Esophagus squamous epithelium (tissue), 5 donors: ENCODE measurements around the gene AIFM1. TPM values are rescaled to one million over a fixed set of nuclear protein-coding genes. Genes with fewer than 3 reads are reported as not detected.

Experiments
- DNase-seq: peaks from one replicate; lab custom pipeline; 2025; lab: John Stamatoyannopoulos, UW
- H3K27ac ChIP-seq, 4 donors: fragments of 200-600 bp; sonication (generic); one replicate each; pipeline ENCODE4 v1.5.1; 2016 to 2019; ENCODE audit warnings: mild to moderate bottlenecking in 1 of 4
- H3K27me3 ChIP-seq, 4 donors: fragments of 200-600 bp; sonication (generic); 1 replicate in 3 of 4; 2 replicates in 1 of 4; pipeline versions ENCODE4 v1.5.1 to v1.6.0; 2017 to 2021; ENCODE audit warnings: antibody characterized with exemption in 1 of 4
- H3K36me3 ChIP-seq, 3 donors: fragments of 200-600 bp; sonication (generic); one replicate each; pipeline ENCODE4 v1.5.1; 2016 to 2019
- H3K4me1 ChIP-seq, 3 donors: fragments of 200-600 bp; sonication (generic); one replicate each; pipeline ENCODE4 v1.5.1; 2017 to 2019
- H3K4me3 ChIP-seq, 4 donors: fragments of 200-600 bp; sonication (generic); 1 replicate in 3 of 4; 2 replicates in 1 of 4; pipeline ENCODE4 v1.5.1; 2016 to 2019; ENCODE audit warnings: mild to moderate bottlenecking in 2 of 4, moderate library complexity in 1 of 4
- H3K9me3 ChIP-seq, 3 donors: fragments of 200-600 bp; sonication (generic); one replicate each; pipeline ENCODE4 v1.5.1; 2016 to 2019
- POLR2A ChIP-seq, 4 donors: fragments of 450-650 bp; IDR thresholded peaks; one replicate each; pipeline ENCODE4 v1.6.1; 2017; ENCODE audit warnings: antibody characterized with exemption in 4 of 4, mild to moderate bottlenecking in 4 of 4, moderate library complexity in 3 of 4
- WGBS, 2 donors: methylation state at CpG; one replicate each; pipeline ENCODE4 v1.1.5; 2018; 5-methylcytosine and 5-hydroxymethylcytosine counted together
- intact Hi-C: fragments of 100-400 bp; cut with DNase I; formaldehyde crosslinking; loops from one replicate; pipeline ENCODE4 v1.15.0; 2022
- total RNA-seq, 4 donors: library from RNA; depleted of rRNA; stranded (reverse); fragments of >200 nt; gene quantifications; one replicate each; pipeline ENCODE4 v1.1.0, GENCODE V29; 2016
- TF ChIP-seq, protein P1 (sequence below), 6 experiments: fragments of 450-650 bp in 4 of 6; fragments of 200-600 bp in 2 of 6; sonication (generic) in 2 of 6; IDR thresholded peaks; one replicate each; pipeline ENCODE4 v1.5.1; 2016 to 2019; ENCODE audit warnings: antibody characterized with exemption in 6 of 6, mild to moderate bottlenecking in 4 of 6, moderate library complexity in 4 of 6
- donor health status: DM: yes; HTN: yes; CAD: no.

Gene AIFM1
- 10 to 100 TPM; 10.9 to 23.1 (median 17.0) TPM for total RNA-seq

GRCh38 chrX:130165703-130166502 is at the start of gene AIFM1:
Gene AIFM1 (minus strand): TSS chrX:130165841. CDS start chrX:130165656, 185 bp downstream.
- Histone ChIP-seq H3K36me3 (no peaks in the 10 kb centered on the region), H3K9me3 (no peaks in the 10 kb centered on the region), H3K4me1 (peaks cover 0 to 22% (median 5%) of the 10 kb centered on the region in 3 donors), H3K27ac (peak within 1 kb of the TSS; percentile 73 to 94 (median 92)), H3K27me3 (peaks cover 0 to 4% (median 0%) of the 10 kb centered on the region in 4 donors), H3K4me3 (peak within 1 kb of the TSS; percentile 51 to 74 (median 64))
- WGBS, 2 donors: 1 to 38% methylated on average over 25 to 46 of the region's 50 CpGs
- TF ChIP-seq, protein P1, sequence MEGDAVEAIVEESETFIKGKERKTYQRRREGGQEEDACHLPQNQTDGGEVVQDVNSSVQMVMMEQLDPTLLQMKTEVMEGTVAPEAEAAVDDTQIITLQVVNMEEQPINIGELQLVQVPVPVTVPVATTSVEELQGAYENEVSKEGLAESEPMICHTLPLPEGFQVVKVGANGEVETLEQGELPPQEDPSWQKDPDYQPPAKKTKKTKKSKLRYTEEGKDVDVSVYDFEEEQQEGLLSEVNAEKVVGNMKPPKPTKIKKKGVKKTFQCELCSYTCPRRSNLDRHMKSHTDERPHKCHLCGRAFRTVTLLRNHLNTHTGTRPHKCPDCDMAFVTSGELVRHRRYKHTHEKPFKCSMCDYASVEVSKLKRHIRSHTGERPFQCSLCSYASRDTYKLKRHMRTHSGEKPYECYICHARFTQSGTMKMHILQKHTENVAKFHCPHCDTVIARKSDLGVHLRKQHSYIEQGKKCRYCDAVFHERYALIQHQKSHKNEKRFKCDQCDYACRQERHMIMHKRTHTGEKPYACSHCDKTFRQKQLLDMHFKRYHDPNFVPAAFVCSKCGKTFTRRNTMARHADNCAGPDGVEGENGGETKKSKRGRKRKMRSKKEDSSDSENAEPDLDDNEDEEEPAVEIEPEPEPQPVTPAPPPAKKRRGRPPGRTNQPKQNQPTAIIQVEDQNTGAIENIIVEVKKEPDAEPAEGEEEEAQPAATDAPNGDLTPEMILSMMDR (IDR thresholded peaks at IDR 0.05): peak in 1 of 6 experiments; percentile 5
- TF ChIP-seq POLR2A (IDR thresholded peaks at IDR 0.05): peak in 2 of 4 donors; percentile 64 to 65
- intact Hi-C loops: no loop called here
- peak; percentile 37 for DNase-seq

GRCh38 chrX:130213376-130213775 is 47.7 kb upstream of the AIFM1 start:
- intact Hi-C loops: no loop called here
- Histone ChIP-seq H3K36me3 (peaks cover 0 to 54% (median 0%) of the 10 kb centered on the region in 3 donors), H3K4me3 (no peak overlapping the region), H3K27me3 (no peaks in the 10 kb centered on the region), H3K9me3 (no peaks in the 10 kb centered on the region), H3K4me1 (no peaks in the 10 kb centered on the region), H3K27ac (no peak overlapping the region)
- TF ChIP-seq, protein P1 (IDR thresholded peaks at IDR 0.05): no peak
- no peak for TF ChIP-seq POLR2A (IDR thresholded peaks at IDR 0.05)
- no peak for DNase-seq
- WGBS, 2 donors: 43 to 76% methylated on average over 2 of the region's 2 CpGs

DNA sequence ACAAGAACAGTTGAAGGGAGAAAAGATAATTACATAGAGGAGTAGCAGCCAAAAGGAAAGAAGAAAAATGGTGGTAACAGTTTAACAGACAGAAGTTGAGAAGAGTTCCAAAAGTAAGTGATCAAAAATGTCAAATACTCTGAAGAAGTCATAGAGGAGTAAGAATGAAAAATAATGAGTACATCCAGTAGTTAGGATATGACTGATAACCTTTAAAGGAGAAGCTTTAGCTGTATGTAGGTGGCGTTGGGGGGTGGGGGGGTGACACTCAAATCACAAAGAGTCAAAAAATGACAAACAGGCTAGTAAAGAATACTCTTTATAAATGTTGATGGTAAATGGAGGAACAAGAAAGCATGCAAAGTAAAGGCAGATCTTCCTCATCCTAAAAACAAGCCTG is 46.7 kb upstream of the AIFM1 start:
- no peak overlapping the region for H3K4me3 ChIP-seq
- intact Hi-C loops: no loop called here
- no peak overlapping the region for H3K27ac ChIP-seq
- no peak for DNase-seq
- no peaks in the 10 kb centered on the region for H3K4me1 ChIP-seq
- no peaks in the 10 kb centered on the region for H3K27me3 ChIP-seq
- TF ChIP-seq, protein P1 (IDR thresholded peaks at IDR 0.05): no peak
- no peak for TF ChIP-seq POLR2A (IDR thresholded peaks at IDR 0.05)
- WGBS, 2 donors: 22 to 90% methylated on average over 1 of the region's 1 CpG
- no peaks in the 10 kb centered on the region for H3K9me3 ChIP-seq
- peaks cover 0 to 54% (median 0%) of the 10 kb centered on the region in 3 donors for H3K36me3 ChIP-seq

GRCh38 chrX:130211415-130212186 is 46.0 kb upstream of the AIFM1 start:
- no peaks in the 10 kb centered on the region for H3K9me3 ChIP-seq
- intact Hi-C loops: no loop called here
- peaks cover 0 to 51% (median 0%) of the 10 kb centered on the region in 3 donors for H3K36me3 ChIP-seq
- TF ChIP-seq, protein P1 (IDR thresholded peaks at IDR 0.05): no peak
- no peak for TF ChIP-seq POLR2A (IDR thresholded peaks at IDR 0.05)
- WGBS, 2 donors: 69 to 80% methylated on average over 4 of the region's 4 CpGs
- no peaks in the 10 kb centered on the region for H3K4me1 ChIP-seq
- H3K27ac ChIP-seq: no peak overlapping the region
- no peak for DNase-seq
- H3K27me3 ChIP-seq: no peaks in the 10 kb centered on the region
- no peak overlapping the region for H3K4me3 ChIP-seq
